ENCODE measurements around the gene TNNT3. TPM values are rescaled to one million over a fixed set of nuclear protein-coding genes. Genes with fewer than 3 reads are reported as not detected.
A peak's percentile ranks its signal among the peaks of the same experiment; 100 is the strongest.

TNNT3 gene
- total RNA-seq, 1 donor = not detected

DNA sequence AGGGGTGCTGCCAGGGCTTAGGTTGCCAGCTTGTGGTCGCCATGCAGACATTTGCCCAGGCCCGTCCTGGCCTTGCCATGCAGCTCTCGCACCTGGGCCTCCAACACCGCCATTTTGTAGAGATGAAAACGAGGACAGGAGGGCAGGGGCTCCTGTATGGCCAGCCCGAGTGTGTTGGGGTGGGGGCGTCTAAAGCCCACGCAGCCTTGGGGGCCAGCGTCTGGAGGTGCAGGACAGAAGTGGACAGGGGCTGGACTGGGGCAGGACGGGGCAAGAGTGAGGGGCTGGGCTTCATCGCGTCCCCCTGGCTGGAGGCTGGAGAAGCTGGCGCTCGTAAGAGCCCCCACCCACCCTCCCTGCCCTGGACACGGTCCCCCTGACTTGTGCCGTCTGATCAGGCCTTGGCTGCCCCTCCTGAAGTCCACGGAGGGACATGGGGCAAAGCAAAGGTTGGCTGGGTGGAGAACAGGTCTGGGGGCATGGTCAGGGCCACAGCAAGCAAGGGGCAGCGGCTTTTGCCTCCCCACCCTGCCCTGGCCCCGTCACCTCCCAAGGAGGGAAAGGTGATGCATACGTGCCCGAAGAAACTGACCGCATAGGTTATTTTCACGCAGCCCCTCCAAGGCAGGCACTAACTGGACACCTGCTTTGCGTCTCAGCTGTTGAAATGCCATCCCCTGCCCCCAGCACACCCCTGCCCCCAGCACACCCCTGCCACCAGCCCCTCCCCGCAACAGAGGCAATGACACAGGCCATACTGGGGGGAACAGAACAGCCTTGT, 815 bp downstream of the TNNT3 start:
- TF ChIP-seq, protein P1, sequence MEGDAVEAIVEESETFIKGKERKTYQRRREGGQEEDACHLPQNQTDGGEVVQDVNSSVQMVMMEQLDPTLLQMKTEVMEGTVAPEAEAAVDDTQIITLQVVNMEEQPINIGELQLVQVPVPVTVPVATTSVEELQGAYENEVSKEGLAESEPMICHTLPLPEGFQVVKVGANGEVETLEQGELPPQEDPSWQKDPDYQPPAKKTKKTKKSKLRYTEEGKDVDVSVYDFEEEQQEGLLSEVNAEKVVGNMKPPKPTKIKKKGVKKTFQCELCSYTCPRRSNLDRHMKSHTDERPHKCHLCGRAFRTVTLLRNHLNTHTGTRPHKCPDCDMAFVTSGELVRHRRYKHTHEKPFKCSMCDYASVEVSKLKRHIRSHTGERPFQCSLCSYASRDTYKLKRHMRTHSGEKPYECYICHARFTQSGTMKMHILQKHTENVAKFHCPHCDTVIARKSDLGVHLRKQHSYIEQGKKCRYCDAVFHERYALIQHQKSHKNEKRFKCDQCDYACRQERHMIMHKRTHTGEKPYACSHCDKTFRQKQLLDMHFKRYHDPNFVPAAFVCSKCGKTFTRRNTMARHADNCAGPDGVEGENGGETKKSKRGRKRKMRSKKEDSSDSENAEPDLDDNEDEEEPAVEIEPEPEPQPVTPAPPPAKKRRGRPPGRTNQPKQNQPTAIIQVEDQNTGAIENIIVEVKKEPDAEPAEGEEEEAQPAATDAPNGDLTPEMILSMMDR (IDR thresholded peaks at IDR 0.05; ENCODE audit: extremely low read depth, low read depth, low read length) = no peak
- Histone ChIP-seq H3K27me3 (ENCODE audit: insufficient read depth, low read length) (peaks cover 3% of the 10 kb centered on the region), H3K79me2 (ENCODE audit: insufficient read depth, low read length) (no peaks in the 10 kb centered on the region), H3K27ac (ENCODE audit: low read depth, low read length) (no peak overlapping the region), H3K4me2 (ENCODE audit: insufficient read depth, low read length) (no peak overlapping the region), H2AFZ (ENCODE audit: low read length) (no peak overlapping the region), H3K4me3 (ENCODE audit: insufficient read depth, low read length) (no peak overlapping the region), H3K4me1 (ENCODE audit: insufficient read depth, low read length) (peaks cover 4% of the 10 kb centered on the region), H3K36me3 (ENCODE audit: insufficient read depth, low read length) (no peaks in the 10 kb centered on the region), H4K20me1 (ENCODE audit: insufficient read depth, low read length) (no peaks in the 10 kb centered on the region), H3K9me3 (ENCODE audit: low read depth, low read length) (no peaks in the 10 kb centered on the region)
- peak; percentile 78 for DNase-seq (ENCODE audit: insufficient read length, low spot score, missing footprints)

DNA sequence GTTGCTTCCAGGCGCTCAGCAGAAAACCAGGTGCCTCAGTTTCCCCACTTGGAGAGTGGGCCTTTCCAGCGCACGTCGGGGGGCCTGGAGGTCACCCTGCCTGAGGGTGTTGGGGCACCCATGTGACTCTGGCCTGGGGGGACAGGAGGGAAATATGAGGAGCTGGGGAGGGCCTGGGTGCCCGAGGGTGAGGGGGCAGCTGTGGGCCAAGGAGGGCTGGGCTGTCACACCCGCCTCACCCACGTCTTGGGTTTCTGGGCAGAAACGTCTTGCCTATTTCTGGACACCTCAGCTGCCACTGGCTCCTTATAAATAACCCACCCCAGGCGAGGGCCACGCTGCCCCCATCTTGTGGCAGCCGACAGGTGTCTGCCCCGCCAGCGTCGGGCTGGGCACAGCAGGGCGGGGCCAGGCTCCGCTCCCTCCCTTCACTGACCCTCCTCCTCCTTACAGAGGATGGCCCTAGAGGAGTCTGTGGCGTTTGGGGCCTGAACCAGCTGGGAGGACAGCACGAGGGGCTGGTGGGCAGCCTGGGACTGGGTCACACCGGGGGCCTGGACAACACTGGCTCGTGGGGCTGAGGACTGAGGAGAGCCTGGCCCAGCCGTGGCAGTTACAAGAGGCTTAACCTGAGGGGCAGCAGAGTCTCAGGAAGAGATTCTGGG, 1.5 kb downstream of the TNNT3 start:
- no peaks in the 10 kb centered on the region for H4K20me1 ChIP-seq (ENCODE audit: insufficient read depth, low read length)
- TF ChIP-seq, protein P1 (IDR thresholded peaks at IDR 0.05; ENCODE audit: extremely low read depth, low read depth, low read length) = no peak
- no peak overlapping the region for H2AFZ ChIP-seq (ENCODE audit: low read length)
- no peak overlapping the region for H3K4me3 ChIP-seq (ENCODE audit: insufficient read depth, low read length)
- no peaks in the 10 kb centered on the region for H3K9me3 ChIP-seq (ENCODE audit: low read depth, low read length)
- H3K4me2 ChIP-seq (ENCODE audit: insufficient read depth, low read length) = no peak overlapping the region
- peaks cover 3% of the 10 kb centered on the region for H3K27me3 ChIP-seq (ENCODE audit: insufficient read depth, low read length)
- no peaks in the 10 kb centered on the region for H3K79me2 ChIP-seq (ENCODE audit: insufficient read depth, low read length)
- H3K4me1 ChIP-seq (ENCODE audit: insufficient read depth, low read length) = peaks cover 4% of the 10 kb centered on the region
- no peaks in the 10 kb centered on the region for H3K36me3 ChIP-seq (ENCODE audit: insufficient read depth, low read length)
- H3K27ac ChIP-seq (ENCODE audit: low read depth, low read length) = no peak overlapping the region
- peak; percentile 83 for DNase-seq (ENCODE audit: insufficient read length, low spot score, missing footprints)

DNA sequence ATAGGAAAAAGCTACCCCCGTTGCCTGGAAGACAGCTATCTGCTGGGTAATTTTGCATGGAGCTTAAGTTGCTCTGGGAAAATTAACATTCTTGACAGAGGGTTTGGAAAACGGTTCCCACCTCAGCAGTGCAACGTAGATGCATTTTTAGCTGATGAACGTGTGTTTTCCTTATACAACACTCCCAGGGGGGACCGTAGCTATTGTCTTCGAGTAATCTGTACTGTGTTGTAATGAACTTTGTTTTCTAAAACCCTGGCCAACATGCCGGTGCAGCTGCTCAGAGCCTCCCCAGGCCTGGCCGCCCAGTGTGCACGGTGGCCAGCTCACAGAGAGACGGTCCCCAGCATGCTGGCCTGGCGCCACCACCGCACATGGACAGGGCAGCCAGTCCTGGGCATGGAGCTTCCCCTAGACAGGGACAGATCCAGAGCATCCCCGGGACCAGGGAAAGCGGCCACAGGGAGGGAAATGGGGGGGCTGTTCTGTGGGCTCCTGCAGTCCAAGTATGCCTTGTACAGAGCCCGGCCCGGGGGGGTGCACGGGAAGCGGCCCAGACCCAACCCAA, 2.2 kb downstream of the TNNT3 start:
- no peaks in the 10 kb centered on the region for H3K9me3 ChIP-seq (ENCODE audit: low read depth, low read length)
- peaks cover 4% of the 10 kb centered on the region for H3K4me1 ChIP-seq (ENCODE audit: insufficient read depth, low read length)
- TF ChIP-seq, protein P1 (IDR thresholded peaks at IDR 0.05; ENCODE audit: extremely low read depth, low read depth, low read length) = no peak
- H3K27ac ChIP-seq (ENCODE audit: low read depth, low read length) = no peak overlapping the region
- peaks cover 3% of the 10 kb centered on the region for H3K27me3 ChIP-seq (ENCODE audit: insufficient read depth, low read length)
- H3K4me2 ChIP-seq (ENCODE audit: insufficient read depth, low read length) = no peak overlapping the region
- no peak overlapping the region for H2AFZ ChIP-seq (ENCODE audit: low read length)
- H4K20me1 ChIP-seq (ENCODE audit: insufficient read depth, low read length) = no peaks in the 10 kb centered on the region
- peak; percentile 94 for DNase-seq (ENCODE audit: insufficient read length, low spot score, missing footprints)
- H3K4me3 ChIP-seq (ENCODE audit: insufficient read depth, low read length) = no peak overlapping the region
- H3K79me2 ChIP-seq (ENCODE audit: insufficient read depth, low read length) = no peaks in the 10 kb centered on the region
- no peaks in the 10 kb centered on the region for H3K36me3 ChIP-seq (ENCODE audit: insufficient read depth, low read length)
